ENCODE data around the gene SPATA3. TPM values are rescaled to one million over a fixed set of nuclear protein-coding genes. Genes with fewer than 3 reads are reported as not detected.

The SPATA3 gene
- total RNA-seq, 1 donor from 2014 or later = not detected

DNA sequence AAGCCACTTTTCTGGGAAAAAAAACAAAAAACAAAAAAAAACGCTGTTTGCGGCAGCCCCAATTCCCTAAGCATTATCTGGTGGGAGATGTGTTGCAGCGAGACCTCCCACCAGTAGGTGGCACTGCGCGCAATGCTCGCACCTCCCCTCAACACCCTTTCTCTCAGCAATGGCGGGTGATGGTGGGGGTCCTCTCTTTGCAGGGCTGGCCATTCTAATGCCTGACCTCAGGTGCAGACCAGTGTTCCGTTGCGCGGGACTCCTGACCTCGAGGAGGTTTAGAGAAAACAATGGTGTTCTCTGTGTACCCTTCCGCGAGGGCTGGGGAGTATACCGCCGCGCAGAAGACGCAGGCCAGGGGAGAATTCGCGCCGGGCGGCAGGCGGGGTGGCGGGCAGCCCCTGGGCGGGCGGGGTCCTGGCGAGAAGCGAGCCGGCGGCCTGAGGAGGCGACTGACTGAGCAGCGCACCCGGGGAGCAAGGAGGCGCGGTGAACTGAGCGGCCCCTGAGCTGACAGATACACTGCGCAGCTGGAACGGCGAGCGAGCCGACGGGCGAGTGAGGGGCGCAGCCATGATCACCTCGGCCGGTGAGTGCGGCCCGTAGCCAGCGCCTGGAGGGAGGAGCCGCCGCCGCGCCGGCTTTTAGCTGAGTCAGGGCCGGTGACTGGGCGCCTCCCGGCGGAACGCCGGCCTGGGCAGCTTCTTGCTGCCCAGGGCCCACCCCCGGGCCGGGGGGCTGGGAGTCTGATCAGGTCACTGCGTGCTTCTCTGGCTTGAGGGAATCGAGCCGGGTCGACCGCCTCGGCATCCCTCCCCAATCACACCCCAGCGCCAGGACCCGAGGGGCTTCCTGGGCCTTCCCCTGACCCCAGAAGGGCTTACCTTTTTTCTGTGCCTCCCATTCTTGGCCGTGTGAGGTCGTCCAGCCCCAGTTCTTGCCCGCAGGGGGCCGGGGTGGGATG is 60.8 kb downstream of the SPATA3 start, which contains the start of gene PSMD1:
Gene PSMD1 (plus strand): TSS at position 415 of the 964 bp plus-strand sequence. CDS start 159 bp downstream, at position 574.
- intact Hi-C loops (cut with DNase I) = no loop called here
- TF ChIP-seq POLR2AphosphoS5 (IDR thresholded peaks at IDR 0.05; ENCODE audit: insufficient read depth in 1 of 2, low read depth in 1 of 2) (peak; percentile 80 to 85), POLR2A (IDR thresholded peaks at IDR 0.05) (no peak)
- TF ChIP-seq, protein P1, sequence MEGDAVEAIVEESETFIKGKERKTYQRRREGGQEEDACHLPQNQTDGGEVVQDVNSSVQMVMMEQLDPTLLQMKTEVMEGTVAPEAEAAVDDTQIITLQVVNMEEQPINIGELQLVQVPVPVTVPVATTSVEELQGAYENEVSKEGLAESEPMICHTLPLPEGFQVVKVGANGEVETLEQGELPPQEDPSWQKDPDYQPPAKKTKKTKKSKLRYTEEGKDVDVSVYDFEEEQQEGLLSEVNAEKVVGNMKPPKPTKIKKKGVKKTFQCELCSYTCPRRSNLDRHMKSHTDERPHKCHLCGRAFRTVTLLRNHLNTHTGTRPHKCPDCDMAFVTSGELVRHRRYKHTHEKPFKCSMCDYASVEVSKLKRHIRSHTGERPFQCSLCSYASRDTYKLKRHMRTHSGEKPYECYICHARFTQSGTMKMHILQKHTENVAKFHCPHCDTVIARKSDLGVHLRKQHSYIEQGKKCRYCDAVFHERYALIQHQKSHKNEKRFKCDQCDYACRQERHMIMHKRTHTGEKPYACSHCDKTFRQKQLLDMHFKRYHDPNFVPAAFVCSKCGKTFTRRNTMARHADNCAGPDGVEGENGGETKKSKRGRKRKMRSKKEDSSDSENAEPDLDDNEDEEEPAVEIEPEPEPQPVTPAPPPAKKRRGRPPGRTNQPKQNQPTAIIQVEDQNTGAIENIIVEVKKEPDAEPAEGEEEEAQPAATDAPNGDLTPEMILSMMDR (IDR thresholded peaks at IDR 0.05) = peak; percentile 84 to 97 (median 85)
- Histone ChIP-seq H3K4me3 (peak within 1 kb of the TSS; percentile 80 to 90), H3K27me3 (no peaks in the 10 kb centered on the region), H3K27ac (peak within 1 kb of the TSS; percentile 92), H3K4me1 (peaks cover 37% of the 10 kb centered on the region), H3K36me3 (peaks cover 0 to 6% of the 10 kb centered on the region in 2 donors), H3K9me3 (no peaks in the 10 kb centered on the region)
- no peak for DNase-seq (ENCODE audit: extremely low spot score in 2 of 2)

DNA sequence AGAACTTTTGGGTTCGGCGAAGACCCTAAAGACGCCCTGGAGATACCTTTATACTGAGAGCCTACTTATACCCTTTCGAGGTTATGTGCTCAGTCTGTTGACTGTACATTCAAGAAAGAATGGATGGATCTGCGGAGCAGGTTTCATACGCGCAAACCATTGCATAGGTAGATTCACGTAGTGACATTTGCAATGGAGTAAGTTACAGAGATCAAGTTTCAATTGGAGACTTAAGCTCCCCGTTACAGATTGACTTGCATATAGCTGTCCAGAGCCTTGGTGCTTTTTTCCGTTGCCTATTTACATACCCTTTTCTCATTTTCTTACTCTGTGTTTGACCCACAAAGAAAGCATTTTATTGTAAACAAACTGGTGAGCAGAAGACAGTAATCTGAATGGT is 61.7 kb downstream of the SPATA3 start:
- Histone ChIP-seq H3K9me3 (no peaks in the 10 kb centered on the region), H3K4me1 (peaks cover 29% of the 10 kb centered on the region), H3K36me3 (peaks cover 0 to 11% of the 10 kb centered on the region in 2 donors), H3K4me3 (peak overlapping the region; percentile 80 to 90), H3K27me3 (no peaks in the 10 kb centered on the region), H3K27ac (peak overlapping the region; percentile 92)
- DNase-seq (ENCODE audit: extremely low spot score in 2 of 2) = no peak
- TF ChIP-seq POLR2A (IDR thresholded peaks at IDR 0.05) = no peak
- no peak for TF ChIP-seq POLR2AphosphoS5 (IDR thresholded peaks at IDR 0.05; ENCODE audit: insufficient read depth in 1 of 2, low read depth in 1 of 2)
- TF ChIP-seq, protein P1 (IDR thresholded peaks at IDR 0.05) = no peak
- intact Hi-C loops (cut with DNase I) = no loop called here

Other genes starting within 250 kb of the SPATA3 start
- gene ITM2C, start 131.2 kb upstream of the SPATA3 start, total RNA-seq = 86.2 TPM
- gene GPR55, start 70.9 kb upstream of the SPATA3 start, total RNA-seq = 2.7 TPM
- 0.25 TPM for gene C2orf72, start 41.4 kb downstream of the SPATA3 start, total RNA-seq
- gene PSMD1, start 60.7 kb downstream of the SPATA3 start, total RNA-seq = 40.5 TPM
- gene HTR2B, start 128.9 kb downstream of the SPATA3 start, total RNA-seq = 0.49 TPM
- 16.0 TPM for gene ARMC9, start 202.5 kb downstream of the SPATA3 start, total RNA-seq